ENCODE results near the gene KDM6B.
"Not testable (repeated sequence)": the region's sequence is repeated elsewhere in the genome, so short reads cannot be mapped to it uniquely, and the experiment has no call there.

Gene KDM6B, protein sequence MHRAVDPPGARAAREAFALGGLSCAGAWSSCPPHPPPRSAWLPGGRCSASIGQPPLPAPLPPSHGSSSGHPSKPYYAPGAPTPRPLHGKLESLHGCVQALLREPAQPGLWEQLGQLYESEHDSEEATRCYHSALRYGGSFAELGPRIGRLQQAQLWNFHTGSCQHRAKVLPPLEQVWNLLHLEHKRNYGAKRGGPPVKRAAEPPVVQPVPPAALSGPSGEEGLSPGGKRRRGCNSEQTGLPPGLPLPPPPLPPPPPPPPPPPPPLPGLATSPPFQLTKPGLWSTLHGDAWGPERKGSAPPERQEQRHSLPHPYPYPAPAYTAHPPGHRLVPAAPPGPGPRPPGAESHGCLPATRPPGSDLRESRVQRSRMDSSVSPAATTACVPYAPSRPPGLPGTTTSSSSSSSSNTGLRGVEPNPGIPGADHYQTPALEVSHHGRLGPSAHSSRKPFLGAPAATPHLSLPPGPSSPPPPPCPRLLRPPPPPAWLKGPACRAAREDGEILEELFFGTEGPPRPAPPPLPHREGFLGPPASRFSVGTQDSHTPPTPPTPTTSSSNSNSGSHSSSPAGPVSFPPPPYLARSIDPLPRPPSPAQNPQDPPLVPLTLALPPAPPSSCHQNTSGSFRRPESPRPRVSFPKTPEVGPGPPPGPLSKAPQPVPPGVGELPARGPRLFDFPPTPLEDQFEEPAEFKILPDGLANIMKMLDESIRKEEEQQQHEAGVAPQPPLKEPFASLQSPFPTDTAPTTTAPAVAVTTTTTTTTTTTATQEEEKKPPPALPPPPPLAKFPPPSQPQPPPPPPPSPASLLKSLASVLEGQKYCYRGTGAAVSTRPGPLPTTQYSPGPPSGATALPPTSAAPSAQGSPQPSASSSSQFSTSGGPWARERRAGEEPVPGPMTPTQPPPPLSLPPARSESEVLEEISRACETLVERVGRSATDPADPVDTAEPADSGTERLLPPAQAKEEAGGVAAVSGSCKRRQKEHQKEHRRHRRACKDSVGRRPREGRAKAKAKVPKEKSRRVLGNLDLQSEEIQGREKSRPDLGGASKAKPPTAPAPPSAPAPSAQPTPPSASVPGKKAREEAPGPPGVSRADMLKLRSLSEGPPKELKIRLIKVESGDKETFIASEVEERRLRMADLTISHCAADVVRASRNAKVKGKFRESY (N-terminal part only)

DNA sequence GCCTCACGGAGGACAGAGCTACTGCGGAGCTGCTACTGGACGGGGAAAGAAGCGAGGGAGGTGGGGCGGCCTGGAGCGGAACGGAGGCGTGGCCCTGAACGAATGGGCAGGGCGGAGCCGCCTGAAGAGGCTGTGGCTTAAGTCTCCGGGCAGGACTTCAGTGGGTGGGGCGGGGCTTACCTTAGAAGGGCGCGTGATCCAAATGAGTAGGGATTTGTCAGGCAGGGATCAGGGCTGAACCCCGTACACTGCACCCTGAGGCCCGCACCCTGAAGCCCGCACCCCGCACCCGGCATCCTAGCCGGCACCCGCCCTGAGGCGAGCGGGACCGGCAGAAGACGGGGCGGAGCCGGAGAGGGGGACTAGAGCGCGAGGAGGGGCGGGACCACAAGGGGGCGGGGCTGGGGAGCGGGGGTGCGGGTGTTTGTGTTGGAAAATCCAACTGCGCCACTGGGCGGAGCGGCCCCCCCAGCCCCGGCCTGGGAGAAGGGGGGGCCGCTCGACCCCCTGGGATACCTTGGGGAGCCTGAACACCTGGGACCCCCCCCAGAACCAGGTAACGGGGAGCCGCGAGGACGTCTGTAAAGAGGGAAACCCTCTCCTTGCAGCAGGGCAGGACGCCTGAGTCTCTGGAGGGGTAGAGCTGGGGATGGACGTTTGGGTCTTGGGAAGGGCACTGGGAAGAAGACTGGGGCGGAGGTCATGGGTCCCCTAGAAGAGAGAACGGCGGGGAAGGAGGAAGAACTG, at the start of gene KDM6B:
TSS of gene KDM6B (plus strand) at position 423 of the 747 bp plus-strand sequence. CDS start 11,338 bp downstream, outside the sequence.
- peak; percentile 38 for DNase-seq

DNA sequence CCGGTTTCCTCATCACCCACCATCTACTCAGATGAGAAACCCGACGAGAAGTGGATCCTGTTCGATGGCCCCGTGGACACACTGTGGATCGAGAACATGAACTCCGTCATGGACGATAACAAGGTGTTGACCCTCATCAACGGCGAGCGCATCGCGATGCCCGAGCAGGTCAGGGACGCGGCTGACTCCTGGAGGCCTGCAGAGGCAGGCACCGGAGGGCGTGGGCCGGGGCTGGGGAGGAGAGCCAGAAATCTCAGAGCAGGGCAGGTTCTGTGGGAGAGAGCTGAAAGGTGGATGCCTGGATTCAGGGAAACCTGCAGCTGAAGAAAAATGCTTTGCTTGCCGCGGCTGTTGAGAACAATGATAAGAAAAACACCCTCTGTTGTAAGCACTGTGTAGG, 47.2 kb upstream of the KDM6B start:
- no peak for DNase-seq

DNA sequence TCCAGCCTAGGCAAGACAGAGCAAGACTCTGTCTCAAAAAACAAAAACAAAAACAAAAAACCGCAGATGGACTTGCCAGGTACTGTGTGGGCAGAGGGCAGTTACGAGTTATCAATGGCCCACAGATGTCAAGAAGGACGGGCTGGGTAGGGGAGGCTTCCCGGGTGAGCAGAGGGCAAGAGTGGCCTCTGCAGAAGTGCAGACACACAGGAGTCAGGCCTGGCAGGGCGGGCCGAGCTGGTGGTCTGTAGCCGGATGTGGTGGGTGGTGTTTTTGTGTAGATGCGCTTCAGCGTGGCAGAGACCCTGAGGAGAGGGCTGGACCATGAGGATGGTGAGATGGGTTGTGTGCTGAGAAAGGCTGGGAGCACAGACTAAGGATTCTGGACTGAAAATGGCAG, 44.9 kb upstream of the KDM6B start:
- no peak for DNase-seq

DNA sequence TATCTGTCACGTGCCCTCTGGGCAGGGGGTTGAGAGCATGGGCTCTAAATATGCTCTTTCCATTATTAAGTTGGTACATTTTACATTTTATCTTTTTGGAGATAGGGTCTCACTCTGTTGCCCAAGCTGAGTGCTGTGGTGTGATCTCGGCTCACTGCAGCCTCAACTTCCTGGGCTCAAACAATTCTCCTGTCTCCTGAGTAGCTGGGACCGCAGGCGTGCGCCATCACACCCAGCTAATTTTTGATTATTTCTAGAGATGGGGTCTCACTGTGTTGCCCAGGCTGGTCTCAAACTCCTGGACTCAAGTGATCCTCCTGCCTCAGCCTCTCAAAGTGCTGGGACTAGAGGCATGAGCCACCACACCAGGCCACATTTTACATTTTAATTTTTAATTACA, 43.9 kb upstream of the KDM6B start:
- DNase-seq, result no peak

DNA sequence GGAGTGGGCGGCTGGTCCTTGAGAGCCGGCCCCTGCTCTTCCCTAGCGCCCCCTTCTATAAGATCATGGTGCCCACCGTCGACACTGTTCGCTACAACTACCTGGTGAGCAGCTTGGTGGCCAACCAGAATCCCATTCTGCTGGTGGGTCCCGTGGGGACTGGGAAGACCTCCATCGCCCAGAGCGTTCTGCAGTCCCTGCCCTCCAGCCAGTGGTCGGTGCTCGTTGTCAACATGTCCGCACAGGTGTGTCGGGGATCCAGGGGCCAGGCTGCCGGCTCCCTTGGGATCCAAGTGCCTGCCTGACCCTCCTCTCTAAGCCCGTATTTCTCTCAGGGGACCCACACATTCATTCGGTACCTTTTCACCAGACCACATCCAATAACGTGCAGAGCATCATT, 41.4 kb upstream of the KDM6B start:
- no peak for DNase-seq

DNA sequence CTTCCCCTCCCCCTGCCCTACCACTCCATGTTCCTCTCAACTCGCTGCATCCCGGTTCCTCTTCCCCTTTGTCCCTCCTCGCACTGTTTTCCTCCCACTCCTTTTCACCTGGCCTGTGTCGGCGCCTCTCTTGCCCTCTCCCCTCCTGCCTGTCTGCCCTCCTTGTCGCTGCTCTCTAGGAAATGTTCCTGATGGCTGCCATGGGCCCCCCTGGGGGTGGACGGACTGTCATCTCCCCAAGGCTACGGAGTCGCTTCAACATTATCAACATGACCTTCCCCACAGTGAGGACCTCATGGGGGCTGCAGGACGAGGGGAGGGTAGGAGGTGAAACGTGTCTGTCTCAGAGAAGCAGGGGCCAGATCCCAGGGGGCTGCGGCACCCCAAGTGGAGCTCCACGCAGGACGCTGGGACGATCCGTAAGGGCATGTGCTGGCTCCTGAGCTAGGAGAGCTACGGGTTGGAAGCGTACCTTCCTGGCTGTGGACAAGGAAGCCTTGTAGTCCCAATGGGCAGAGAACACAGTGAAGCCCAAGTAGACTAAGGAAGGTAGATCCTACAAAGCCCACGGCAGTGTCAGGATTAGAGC, 39.8 kb upstream of the KDM6B start:
- no peak for DNase-seq

DNA sequence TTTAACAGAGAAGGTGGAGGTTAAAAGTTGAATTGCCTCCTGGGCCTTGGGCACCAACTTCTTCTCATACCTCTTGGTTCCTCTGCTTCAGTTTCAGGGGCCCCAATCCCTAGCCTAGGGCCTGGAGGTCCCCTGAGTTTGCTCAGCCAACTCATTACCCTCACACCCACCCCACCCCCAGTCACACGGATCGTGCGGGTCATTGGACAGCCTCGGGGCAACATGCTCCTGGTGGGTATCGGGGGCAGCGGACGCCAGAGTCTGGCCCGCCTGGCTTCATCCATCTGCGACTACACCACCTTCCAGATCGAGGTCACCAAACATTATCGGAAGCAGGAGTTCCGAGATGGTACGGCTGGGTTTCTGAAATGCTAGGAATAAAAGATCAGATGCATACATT, 36.0 kb upstream of the KDM6B start:
- DNase-seq, result no peak

DNA sequence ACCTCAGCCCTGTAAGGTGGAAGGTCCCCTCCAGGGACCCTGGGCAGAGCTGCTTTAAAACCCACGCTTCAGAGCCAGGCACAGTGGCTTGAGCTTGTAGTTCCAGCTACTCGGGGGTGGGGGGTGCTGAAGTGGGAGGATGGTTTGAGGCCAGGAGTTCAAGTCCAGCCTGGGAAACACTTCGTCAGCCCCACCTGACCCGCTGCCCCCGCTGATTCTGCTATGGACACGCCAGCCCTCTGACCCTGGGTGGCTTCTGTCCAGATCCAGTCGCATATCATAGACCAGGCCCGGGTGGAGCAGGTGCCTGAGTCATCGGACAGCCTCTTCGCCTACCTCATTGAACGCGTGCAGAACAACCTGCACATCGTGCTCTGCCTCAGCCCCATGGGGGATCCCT, 35.2 kb upstream of the KDM6B start:
- no peak for DNase-seq

DNA sequence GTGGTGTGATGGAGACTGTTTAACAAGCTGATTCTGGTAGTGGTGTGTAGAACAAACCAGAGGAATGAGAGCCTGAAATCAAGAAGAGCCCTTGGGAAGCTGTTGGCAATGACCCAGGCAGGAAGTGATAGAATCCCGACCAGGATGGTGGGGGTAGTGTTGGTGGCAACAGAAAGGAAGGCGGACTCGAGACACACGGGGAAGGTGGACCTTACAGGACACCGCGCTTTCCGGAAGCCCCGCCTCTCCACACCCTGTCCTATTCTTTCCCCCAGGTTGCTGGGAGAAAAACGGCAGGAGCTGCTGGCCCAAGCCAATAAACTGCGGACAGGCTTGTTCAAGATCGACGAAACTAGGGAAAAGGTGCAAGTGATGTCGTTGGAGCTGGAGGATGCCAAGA, 30.0 kb upstream of the KDM6B start:
- no peak for DNase-seq

DNA sequence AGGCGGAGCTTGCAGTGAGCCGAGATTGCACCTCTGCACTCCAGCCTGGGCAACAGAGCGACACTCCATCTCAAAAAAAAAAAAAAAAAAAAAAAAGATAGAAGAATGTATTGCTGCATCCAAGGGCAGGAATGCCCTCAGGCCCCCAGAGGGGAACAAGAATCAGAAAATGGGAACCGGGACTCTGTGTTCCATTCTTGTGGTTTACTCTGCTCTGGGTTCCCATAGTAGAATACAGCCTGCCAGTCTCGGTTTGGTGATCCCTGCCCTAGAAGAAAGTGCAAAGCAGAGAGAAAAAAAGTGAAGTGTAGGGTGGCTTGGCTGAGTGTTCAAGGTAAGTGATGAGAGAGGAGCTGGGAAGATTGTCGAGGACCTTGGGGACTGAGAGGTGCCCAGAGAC, 27.4 kb upstream of the KDM6B start:
- DNase-seq, result no peak

DNA sequence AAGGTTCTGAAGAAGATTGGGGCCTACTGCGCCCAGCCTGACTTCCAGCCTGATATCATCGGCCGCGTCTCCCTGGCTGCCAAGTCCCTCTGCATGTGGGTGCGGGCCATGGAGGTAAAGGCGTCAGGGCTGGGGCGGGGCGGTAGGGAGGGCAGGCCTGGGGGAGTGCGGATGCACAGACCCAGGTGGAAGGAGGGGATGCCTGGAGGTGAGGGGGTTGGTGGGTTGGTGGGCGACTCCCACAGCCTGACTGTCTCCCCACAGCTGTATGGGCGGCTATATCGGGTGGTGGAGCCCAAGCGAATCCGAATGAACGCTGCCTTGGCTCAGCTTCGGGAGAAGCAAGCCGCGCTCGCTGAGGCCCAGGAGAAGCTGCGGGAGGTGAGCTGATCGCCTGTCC, 26.8 kb upstream of the KDM6B start:
- no peak for DNase-seq

DNA sequence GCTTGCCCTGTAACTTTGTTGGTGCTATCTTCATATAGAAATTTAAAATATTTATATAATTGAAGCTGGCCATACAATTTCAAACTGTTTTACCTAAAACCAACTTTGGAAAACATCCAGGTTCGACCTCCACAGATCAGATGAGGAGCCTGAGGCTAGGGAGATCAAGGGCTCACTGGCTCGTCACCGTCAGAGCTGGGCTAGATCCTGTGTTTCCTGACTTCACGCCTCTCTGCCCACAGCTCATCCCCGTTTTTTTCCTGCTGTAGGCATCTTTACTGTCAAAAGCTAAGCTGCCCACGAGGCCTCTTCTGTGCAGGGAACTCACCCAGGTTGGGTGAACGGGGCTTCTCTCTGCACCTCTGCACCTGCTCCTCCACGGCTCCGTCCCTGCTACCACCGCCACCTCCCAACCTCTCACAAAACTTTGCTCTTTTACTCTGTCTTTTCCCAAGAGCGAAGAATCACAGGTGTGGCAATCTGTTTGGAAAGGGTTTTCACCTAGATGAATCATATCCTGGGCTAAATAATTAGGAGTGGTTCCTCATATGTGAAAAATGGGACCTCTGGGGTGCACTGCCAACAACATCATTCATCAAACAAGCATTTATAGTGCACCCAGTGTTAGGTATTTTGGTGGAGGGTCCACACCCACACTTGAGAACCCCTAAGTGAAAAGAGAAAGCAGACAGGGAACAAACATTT, 24.8 kb upstream of the KDM6B start:
- no peak for DNase-seq

DNA sequence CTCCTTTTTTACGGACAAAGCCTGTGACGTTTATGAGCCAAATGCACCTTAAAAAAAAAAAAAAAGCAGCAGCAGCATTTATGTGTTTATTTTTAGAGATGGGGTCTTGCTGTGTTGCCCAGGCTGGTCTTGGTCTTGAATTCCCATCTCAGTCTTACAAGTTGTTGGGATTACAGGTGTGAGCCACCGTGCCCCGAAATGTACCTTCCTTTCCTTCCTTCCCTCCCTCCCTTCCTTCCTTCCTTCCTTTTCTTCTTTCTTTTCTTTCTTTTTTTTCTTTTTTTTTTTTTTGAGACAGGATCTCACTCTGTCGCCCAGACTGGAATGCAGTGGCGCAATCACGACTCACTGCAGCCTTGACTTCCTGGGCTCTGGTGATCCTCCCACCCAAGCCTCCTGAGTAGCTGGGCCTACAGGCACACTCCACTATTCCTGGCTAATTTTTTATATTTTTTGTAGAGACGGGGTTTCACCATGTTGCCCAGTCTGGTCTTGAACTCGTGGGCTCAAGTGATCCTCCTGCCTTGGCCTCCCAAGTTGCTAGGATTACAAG, 24.1 kb upstream of the KDM6B start:
- DNase-seq, result not testable (repeated sequence)

DNA sequence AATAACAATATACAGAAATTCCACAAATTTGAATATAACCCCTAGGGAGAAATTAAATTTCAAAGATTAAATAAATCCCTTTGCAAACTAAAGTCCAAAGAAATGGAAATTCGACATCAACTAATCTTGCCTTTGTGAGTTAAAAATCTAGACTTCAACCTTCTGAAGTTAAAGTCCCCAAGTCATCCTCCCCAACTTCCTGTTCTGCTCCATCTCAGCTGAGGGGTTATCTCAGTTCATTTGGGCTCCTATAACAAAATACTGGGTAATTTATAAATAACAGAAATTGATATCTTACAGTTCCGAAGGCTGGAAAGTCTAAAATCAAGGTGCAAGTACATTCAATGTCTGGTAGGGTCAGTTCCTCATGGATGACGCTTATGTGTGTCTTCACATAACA, 22.8 kb upstream of the KDM6B start:
- DNase-seq, result no peak

DNA sequence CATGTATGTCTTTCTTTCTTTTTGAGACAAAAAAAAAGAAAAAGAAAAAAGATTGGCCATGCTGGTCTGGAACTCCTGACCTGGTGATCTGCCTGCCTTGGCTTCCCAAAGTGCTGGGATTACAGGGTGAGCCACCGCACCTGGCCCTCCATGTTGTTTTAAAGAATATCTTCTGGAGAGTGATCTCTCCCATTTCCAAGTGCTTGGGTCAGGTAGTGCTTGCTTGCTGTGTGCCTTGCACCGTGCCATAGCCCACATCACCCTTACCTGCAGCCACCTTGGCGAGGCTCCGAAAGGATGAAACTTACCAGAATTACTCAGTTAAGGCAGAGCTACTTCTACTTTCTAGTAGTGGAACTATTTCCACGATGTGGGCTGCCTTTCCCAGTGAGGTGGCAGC, 19.0 kb upstream of the KDM6B start:
- DNase-seq, result no peak

DNA sequence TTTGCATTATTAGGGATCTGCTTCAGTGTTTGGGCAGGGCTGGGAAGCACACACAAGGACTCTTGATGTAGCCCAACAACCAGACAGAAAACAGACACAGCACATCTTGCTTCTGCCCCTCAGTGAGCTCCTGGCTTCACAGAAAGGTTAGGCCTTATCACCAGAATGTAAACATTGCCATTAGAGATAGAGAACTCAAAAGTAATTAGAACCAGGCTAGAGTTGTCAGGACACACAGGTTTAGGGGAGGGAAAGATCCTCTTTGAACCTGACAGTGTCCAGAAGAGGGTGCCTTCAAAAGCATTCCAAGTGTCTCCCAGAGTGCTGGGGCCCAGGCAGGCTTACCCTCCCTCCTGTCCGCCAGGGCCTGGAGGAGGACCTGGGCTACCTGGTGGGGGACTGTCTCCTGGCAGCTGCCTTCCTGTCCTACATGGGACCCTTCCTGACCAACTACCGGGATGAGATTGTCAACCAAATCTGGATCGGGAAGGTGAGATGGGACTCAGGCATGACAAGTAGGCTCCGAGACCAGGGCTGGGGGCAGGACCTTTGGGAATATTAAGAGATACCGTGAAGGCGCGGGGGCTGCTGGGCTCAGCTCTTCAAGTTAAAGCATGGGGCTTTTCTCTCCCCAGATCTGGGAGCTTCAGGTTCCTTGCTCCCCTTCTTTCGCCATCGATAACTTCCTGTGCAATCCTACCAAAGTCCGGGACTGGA, 16.9 kb upstream of the KDM6B start:
- DNase-seq, result no peak

DNA sequence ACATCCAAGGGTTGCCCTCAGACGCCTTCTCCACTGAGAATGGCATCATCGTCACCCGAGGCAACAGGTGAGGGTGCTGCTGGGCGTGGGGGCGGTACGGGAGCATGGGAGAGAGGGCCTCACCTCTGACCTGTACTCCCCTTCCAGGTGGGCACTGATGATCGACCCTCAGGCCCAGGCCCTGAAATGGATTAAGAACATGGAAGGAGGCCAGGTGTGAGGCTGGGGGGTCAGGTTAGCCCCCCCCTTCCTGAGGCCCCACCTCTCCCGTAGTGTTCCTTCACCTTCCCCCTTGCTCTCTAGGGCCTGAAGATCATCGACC, 16.4 kb upstream of the KDM6B start:
- no peak for DNase-seq

DNA sequence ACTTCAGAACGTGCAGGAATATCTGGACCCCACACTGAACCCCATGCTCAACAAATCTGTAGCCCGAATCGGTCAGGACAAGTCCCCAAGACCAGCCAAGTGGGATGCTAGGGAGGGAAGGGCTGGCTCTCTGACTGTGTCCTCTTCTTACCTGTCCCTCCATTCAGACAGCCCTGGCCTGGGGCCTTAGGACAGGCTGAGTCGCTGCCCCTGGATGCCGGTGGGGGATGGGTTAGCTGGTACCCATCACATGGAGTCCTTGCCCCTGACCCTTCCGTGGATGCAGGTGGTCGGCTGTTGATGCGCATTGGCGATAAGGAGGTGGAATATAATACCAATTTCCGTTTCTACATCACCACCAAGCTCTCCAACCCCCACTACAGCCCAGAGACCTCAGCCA, 16.0 kb upstream of the KDM6B start:
- DNase-seq, result no peak

DNA sequence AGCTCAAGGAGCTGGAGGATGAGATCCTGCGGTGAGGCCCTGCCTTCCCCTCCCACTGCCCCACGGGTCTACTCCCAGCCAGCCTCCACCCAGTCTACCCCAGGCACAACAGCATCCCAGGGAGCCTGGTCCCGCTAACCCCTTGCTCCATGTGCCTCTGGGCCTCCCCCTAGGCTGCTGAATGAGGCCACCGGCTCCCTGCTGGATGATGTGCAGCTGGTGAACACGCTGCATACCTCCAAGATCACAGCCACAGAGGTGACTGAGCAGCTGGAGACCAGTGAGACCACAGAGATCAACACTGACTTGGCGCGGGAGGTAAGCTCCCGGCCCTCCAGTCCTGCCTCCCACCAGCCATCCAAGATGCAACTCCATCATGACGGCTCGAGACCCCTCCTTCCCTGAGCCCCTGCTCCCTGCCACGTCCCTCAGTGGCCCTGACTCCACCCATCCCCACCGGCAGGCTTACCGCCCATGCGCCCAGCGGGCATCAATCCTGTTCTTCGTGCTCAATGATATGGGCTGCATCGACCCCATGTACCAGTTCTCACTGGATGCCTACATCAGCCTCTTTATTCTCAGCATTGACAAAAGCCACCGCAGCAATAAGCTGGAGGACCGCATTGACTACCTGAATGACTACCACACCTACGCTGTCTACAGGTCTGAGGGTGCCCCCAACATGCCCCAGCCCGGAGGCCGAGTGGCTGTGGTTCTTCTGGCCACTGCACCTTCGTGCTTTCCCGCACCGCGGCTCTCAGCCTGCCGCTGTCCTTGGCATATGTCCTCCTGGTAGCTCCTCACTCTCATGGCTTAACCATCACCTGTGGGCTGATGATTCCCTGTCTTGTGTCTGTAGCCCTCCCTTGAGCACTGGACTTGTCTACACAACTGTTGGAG, 15.0 kb upstream of the KDM6B start:
- no peak for DNase-seq

DNA sequence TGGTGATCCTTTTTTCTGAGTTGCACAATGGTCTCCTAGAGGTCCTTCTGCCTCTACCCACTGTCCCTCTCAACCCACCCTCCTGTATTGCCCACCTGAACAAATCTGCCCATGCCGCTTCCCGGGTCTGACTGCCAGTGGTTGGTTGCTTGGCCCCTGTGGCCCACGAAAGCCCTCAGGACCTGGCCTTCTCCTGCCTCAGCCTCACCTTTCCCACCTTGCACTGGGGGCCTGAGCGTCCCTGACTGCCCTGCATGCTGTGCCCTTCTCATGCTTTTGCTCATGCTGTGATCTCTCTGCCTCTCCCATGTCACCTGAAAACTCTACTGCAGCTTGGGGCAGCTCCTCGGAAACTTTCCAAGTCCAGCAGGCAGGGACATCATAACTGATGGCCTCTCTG, 13.8 kb upstream of the KDM6B start:
- DNase-seq, result no peak
